GM23338 (cell line): ENCODE measurements around the gene MEF2A. TPM values are rescaled to one million over a fixed set of nuclear protein-coding genes. Genes with fewer than 3 reads are reported as not detected.

Experiments
- ATAC-seq: fragments of 200-7000 bp; cut with Tn5 transposase; 3 replicates; pipeline ENCODE4 v1.9.1; 2020
- DNase-seq: peaks from one replicate; pipeline ENCODE4 v3.0.0-alpha.2; 2015; ENCODE audit warnings: low spot score
- H2AFZ ChIP-seq: fragments of 200-600 bp; sonication (generic); 2 replicates; pipeline ENCODE4 v1.8.0; 2016; ENCODE audit warnings: antibody characterized with exemption, mild to moderate bottlenecking, moderate library complexity
- H3F3A ChIP-seq: fragments of 200-600 bp; sonication (generic); replicated peaks from 2 replicates; pipeline ENCODE4 v1.8.0; 2017; ENCODE audit warnings: antibody characterized with exemption, mixed run types, low read depth
- H3K27ac ChIP-seq: fragments of 200-600 bp; sonication (generic); 2 replicates; pipeline ENCODE4 v1.6.1; 2016; ENCODE audit warnings: low read depth
- H3K27me3 ChIP-seq: fragments of 200-600 bp; sonication (generic); 2 replicates; pipeline ENCODE4 v1.8.0; 2016; ENCODE audit warnings: mild to moderate bottlenecking, mixed run types, moderate library complexity; ENCODE audit not compliant: insufficient read depth
- H3K36me3 ChIP-seq: fragments of 200-600 bp; sonication (generic); 2 replicates; pipeline ENCODE4 v1.8.0; 2016; ENCODE audit warnings: mild to moderate bottlenecking; ENCODE audit not compliant: insufficient read depth
- H3K4me1 ChIP-seq: fragments of 200-600 bp; sonication (generic); 2 replicates; pipeline ENCODE4 v1.8.0; 2016; ENCODE audit warnings: mild to moderate bottlenecking, moderate library complexity; ENCODE audit not compliant: insufficient read depth
- H3K4me2 ChIP-seq: fragments of 200-600 bp; sonication (generic); 2 replicates; pipeline ENCODE4 v1.7.1; 2017; ENCODE audit warnings: mixed run types
- H3K4me3 ChIP-seq: fragments of 200-600 bp; sonication (generic); 2 replicates; pipeline ENCODE4 v1.6.1; 2016; ENCODE audit warnings: mixed run types
- H3K79me2 ChIP-seq: fragments of 200-600 bp; sonication (generic); replicated peaks from 2 replicates; pipeline ENCODE4 v1.8.0; 2017; ENCODE audit warnings: mild to moderate bottlenecking; ENCODE audit not compliant: insufficient read depth
- H3K9me2 ChIP-seq: fragments of 200-600 bp; sonication (generic); 2 replicates; pipeline ENCODE4 v1.8.0; 2017; ENCODE audit not compliant: insufficient read depth
- H4K20me1 ChIP-seq: fragments of 200-600 bp; sonication (generic); replicated peaks from 2 replicates; pipeline ENCODE4 v1.8.0; 2017; ENCODE audit warnings: mild to moderate bottlenecking; ENCODE audit not compliant: insufficient read depth
- H3K27ac Mint-ChIP-seq: 2 replicates; pipeline ENCODE4 v1.8.0; 2020; ENCODE audit warnings: inconsistent platforms, mild to moderate bottlenecking, moderate library complexity, mixed read lengths
- H3K27me3 Mint-ChIP-seq: 3 replicates; pipeline ENCODE4 v1.8.0; 2022; ENCODE audit warnings: low read depth, mild to moderate bottlenecking, moderate library complexity, mixed read lengths, inconsistent platforms; ENCODE audit not compliant: insufficient read depth, poor library complexity
- H3K36me3 Mint-ChIP-seq: 3 replicates; pipeline ENCODE4 v1.8.0; 2021; ENCODE audit warnings: low read depth, mild to moderate bottlenecking, inconsistent platforms, moderate library complexity, mixed read lengths
- H3K4me1 Mint-ChIP-seq: 3 replicates; pipeline ENCODE4 v1.8.0; 2020; ENCODE audit warnings: mild to moderate bottlenecking, inconsistent platforms, mixed read lengths
- H3K4me3 Mint-ChIP-seq: 3 replicates; pipeline ENCODE4 v1.8.0; 2021; ENCODE audit warnings: moderate library complexity, mild to moderate bottlenecking, inconsistent platforms, mixed read lengths
- H3K9me3 Mint-ChIP-seq: 3 replicates; pipeline ENCODE4 v1.8.0; 2020; ENCODE audit warnings: moderate library complexity, mild to moderate bottlenecking, inconsistent platforms, mixed read lengths
- ETS1 ChIP-seq: IDR thresholded peaks from 2 replicates; pipeline ENCODE4 v1.6.1; 2016; ENCODE audit warnings: antibody characterized with exemption
- EZH2 ChIP-seq: fragments of 200-600 bp; sonication (generic); IDR thresholded peaks from one replicate; pipeline ENCODE4 v1.8.0; 2017; ENCODE audit warnings: antibody characterized with exemption, mild to moderate bottlenecking, low read depth; ENCODE audit not compliant: unreplicated experiment
- JUNB ChIP-seq: IDR thresholded peaks from one replicate; pipeline ENCODE4 v1.6.1; 2016; ENCODE audit warnings: antibody characterized with exemption; ENCODE audit not compliant: unreplicated experiment
- STAT1 ChIP-seq: IDR thresholded peaks from one replicate; pipeline ENCODE4 v1.6.1; 2016; ENCODE audit warnings: antibody characterized with exemption; ENCODE audit not compliant: unreplicated experiment
- ZNF114 ChIP-seq: fragments of 250-450 bp; sonication (Bioruptor Pico); IDR thresholded peaks from 2 replicates; pipeline ENCODE4 v1.5.0; 2020; ENCODE audit warnings: mild to moderate bottlenecking, moderate library complexity
- ZNF331 ChIP-seq: fragments of 250-450 bp; sonication (Bioruptor Pico); IDR thresholded peaks from 2 replicates; pipeline ENCODE4 v1.5.0; 2020; ENCODE audit warnings: low read depth, mild to moderate bottlenecking, moderate library complexity
- polyA plus RNA-seq: library from polyadenylated mRNA; unstranded; fragments of >200 nt; fragmentation: Nextera tagmentation; extraction: Ambion mirVana; gene quantifications from 2 replicates; pipeline ENCODE4 v1.2.1, GENCODE V29; 2016
- total RNA-seq: library from RNA; depleted of rRNA; stranded (reverse); fragments of >200 nt; shearing (Covaris generic); gene quantifications from 2 replicates; pipeline ENCODE4 v1.2.3, GENCODE V29; 2014
- TF ChIP-seq, protein P1 (sequence below): fragments of 250-450 bp; sonication (Bioruptor Pico); IDR thresholded peaks from 2 replicates; pipeline ENCODE4 v1.5.0; 2020; ENCODE audit warnings: mild to moderate bottlenecking, moderate library complexity
- TF ChIP-seq, protein P2 (sequence below): IDR thresholded peaks from one replicate; pipeline ENCODE4 v1.6.1; 2018; ENCODE audit warnings: antibody characterized with exemption; ENCODE audit not compliant: unreplicated experiment

MEF2A gene
- total and polyA plus RNA-seq, 2 experiments from 2014 or later = 20.3 to 42.3 TPM

GRCh38 chr15:99546441-99547100, 19.2 kb upstream of the MEF2A start:
- Histone ChIP-seq H3F3A (no peaks in the 10 kb centered on the region), H3K27ac (no peak overlapping the region), H3K4me1 (no peaks in the 10 kb centered on the region), H3K4me2 (no peak overlapping the region), H3K4me3 (no peak overlapping the region), H3K36me3 (no peaks in the 10 kb centered on the region), H2AFZ (no peak overlapping the region), H3K79me2 (no peaks in the 10 kb centered on the region), H4K20me1 (no peaks in the 10 kb centered on the region), H3K9me2 (no peaks in the 10 kb centered on the region), H3K27me3 (no peaks in the 10 kb centered on the region)
- Mint-ChIP-seq H3K4me3 (no peak overlapping the region), H3K4me1 (no peaks in the 10 kb centered on the region; the same call in 2 of the 3 replicates), H3K27me3 (no peaks in the 10 kb centered on the region), H3K27ac (no peak overlapping the region), H3K9me3 (no peaks in the 10 kb centered on the region; the same call in 2 of the 3 replicates), H3K36me3 (no peaks in the 10 kb centered on the region)
- ATAC-seq = no peak
- DNase-seq = no peak
- TF ChIP-seq ZNF331 = no peak
- TF ChIP-seq JUNB = no peak
- TF ChIP-seq STAT1 = no peak
- no peak for TF ChIP-seq ZNF114 (CRISPR knock-in tag)

DNA sequence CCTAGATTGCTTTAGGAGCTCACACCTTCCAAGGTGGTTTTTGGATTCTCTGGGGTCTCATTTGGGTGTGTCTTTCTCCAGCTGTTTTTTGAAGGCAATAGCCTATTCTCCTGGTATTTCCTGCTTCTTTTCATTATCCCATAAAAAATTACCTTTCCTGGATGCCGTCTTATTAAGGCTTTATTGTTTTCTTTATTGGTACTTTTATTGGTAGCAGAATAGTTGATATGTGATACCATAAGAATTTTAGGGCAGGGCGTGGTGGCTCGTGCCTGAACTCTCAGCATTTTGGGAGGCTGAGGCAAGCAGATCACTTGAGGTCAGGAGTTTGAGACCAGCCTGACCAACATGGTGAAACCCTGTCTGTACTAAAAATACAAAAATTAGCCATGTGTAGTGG, 18.3 kb upstream of the MEF2A start:
- no peak overlapping the region for H3K4me3 ChIP-seq
- H3K9me2 ChIP-seq = no peaks in the 10 kb centered on the region
- DNase-seq = no peak
- H3F3A ChIP-seq = no peaks in the 10 kb centered on the region
- TF ChIP-seq, protein P1, sequence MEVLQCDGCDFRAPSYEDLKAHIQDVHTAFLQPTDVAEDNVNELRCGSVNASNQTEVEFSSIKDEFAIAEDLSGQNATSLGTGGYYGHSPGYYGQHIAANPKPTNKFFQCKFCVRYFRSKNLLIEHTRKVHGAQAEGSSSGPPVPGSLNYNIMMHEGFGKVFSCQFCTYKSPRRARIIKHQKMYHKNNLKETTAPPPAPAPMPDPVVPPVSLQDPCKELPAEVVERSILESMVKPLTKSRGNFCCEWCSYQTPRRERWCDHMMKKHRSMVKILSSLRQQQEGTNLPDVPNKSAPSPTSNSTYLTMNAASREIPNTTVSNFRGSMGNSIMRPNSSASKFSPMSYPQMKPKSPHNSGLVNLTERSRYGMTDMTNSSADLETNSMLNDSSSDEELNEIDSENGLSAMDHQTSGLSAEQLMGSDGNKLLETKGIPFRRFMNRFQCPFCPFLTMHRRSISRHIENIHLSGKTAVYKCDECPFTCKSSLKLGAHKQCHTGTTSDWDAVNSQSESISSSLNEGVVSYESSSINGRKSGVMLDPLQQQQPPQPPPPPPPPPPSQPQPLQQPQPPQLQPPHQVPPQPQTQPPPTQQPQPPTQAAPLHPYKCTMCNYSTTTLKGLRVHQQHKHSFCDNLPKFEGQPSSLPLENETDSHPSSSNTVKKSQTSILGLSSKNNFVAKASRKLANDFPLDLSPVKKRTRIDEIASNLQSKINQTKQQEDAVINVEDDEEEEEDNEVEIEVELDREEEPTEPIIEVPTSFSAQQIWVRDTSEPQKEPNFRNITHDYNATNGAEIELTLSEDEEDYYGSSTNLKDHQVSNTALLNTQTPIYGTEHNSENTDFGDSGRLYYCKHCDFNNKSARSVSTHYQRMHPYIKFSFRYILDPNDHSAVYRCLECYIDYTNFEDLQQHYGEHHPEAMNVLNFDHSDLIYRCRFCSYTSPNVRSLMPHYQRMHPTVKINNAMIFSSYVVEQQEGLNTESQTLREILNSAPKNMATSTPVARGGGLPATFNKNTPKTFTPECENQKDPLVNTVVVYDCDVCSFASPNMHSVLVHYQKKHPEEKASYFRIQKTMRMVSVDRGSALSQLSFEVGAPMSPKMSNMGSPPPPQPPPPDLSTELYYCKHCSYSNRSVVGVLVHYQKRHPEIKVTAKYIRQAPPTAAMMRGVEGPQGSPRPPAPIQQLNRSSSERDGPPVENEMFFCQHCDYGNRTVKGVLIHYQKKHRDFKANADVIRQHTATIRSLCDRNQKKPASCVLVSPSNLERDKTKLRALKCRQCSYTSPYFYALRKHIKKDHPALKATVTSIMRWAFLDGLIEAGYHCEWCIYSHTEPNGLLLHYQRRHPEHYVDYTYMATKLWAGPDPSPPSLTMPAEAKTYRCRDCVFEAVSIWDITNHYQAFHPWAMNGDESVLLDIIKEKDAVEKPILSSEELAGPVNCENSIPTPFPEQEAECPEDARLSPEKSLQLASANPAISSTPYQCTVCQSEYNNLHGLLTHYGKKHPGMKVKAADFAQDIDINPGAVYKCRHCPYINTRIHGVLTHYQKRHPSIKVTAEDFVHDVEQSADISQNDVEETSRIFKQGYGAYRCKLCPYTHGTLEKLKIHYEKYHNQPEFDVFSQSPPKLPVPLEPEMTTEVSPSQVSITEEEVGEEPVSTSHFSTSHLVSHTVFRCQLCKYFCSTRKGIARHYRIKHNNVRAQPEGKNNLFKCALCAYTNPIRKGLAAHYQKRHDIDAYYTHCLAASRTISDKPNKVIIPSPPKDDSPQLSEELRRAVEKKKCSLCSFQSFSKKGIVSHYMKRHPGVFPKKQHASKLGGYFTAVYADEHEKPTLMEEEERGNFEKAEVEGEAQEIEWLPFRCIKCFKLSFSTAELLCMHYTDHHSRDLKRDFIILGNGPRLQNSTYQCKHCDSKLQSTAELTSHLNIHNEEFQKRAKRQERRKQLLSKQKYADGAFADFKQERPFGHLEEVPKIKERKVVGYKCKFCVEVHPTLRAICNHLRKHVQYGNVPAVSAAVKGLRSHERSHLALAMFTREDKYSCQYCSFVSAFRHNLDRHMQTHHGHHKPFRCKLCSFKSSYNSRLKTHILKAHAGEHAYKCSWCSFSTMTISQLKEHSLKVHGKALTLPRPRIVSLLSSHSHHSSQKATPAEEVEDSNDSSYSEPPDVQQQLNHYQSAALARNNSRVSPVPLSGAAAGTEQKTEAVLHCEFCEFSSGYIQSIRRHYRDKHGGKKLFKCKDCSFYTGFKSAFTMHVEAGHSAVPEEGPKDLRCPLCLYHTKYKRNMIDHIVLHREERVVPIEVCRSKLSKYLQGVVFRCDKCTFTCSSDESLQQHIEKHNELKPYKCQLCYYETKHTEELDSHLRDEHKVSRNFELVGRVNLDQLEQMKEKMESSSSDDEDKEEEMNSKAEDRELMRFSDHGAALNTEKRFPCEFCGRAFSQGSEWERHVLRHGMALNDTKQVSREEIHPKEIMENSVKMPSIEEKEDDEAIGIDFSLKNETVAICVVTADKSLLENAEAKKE (CRISPR knock-in tag) = no peak
- TF ChIP-seq ZNF114 (CRISPR knock-in tag) (no peak), STAT1 (no peak), EZH2 (no peak), ETS1 (no peak)
- TF ChIP-seq, protein P2, sequence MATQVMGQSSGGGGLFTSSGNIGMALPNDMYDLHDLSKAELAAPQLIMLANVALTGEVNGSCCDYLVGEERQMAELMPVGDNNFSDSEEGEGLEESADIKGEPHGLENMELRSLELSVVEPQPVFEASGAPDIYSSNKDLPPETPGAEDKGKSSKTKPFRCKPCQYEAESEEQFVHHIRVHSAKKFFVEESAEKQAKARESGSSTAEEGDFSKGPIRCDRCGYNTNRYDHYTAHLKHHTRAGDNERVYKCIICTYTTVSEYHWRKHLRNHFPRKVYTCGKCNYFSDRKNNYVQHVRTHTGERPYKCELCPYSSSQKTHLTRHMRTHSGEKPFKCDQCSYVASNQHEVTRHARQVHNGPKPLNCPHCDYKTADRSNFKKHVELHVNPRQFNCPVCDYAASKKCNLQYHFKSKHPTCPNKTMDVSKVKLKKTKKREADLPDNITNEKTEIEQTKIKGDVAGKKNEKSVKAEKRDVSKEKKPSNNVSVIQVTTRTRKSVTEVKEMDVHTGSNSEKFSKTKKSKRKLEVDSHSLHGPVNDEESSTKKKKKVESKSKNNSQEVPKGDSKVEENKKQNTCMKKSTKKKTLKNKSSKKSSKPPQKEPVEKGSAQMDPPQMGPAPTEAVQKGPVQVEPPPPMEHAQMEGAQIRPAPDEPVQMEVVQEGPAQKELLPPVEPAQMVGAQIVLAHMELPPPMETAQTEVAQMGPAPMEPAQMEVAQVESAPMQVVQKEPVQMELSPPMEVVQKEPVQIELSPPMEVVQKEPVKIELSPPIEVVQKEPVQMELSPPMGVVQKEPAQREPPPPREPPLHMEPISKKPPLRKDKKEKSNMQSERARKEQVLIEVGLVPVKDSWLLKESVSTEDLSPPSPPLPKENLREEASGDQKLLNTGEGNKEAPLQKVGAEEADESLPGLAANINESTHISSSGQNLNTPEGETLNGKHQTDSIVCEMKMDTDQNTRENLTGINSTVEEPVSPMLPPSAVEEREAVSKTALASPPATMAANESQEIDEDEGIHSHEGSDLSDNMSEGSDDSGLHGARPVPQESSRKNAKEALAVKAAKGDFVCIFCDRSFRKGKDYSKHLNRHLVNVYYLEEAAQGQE = no peak
- H3K27ac ChIP-seq = no peak overlapping the region
- no peak overlapping the region for H2AFZ ChIP-seq
- Mint-ChIP-seq H3K27ac (no peak overlapping the region), H3K4me1 (no peaks in the 10 kb centered on the region; the same call in 2 of the 3 replicates), H3K9me3 (no peaks in the 10 kb centered on the region; the same call in 2 of the 3 replicates), H3K4me3 (no peak overlapping the region), H3K27me3 (peaks cover under 1% of the 10 kb centered on the region), H3K36me3 (no peaks in the 10 kb centered on the region)
- no peaks in the 10 kb centered on the region for H4K20me1 ChIP-seq
- no peaks in the 10 kb centered on the region for H3K27me3 ChIP-seq
- no peak for ATAC-seq
- no peak overlapping the region for H3K4me2 ChIP-seq
- no peaks in the 10 kb centered on the region for H3K79me2 ChIP-seq
- H3K4me1 ChIP-seq = no peaks in the 10 kb centered on the region
- H3K36me3 ChIP-seq = no peaks in the 10 kb centered on the region
